ENCODE results near the gene SMOC1. TPM values are rescaled to one million over a fixed set of nuclear protein-coding genes. Genes with fewer than 3 reads are reported as not detected.

Gene SMOC1
- total and polyA plus RNA-seq, 7 donors: 0.27 to 1.3 (median 0.74) TPM; not detected in 3

DNA sequence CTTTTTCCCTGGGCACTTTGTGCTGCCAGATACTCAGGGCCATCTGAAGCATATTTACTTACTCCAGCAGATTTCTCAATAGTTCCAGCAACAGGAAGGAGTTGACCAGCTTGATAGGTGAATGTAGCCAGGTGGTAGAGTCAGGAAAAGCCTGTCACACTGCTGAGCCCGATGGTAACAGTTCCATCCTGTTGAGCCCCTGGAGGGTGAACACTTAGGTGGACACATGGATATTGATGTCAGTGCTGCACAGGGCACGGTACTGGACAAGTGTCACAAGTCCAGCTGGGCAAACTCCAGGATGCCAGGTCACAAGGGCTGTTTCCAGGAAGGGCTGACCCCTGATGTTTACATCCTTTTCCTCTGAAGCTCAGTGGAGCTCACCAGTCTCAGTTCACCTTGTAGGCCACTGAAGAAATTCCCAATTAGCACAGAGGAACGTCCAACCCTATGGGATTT is 2.3 kb upstream of the SMOC1 start:
- H3K4me3 ChIP-seq: no peak overlapping the region
- H3K27ac ChIP-seq: no peak overlapping the region
- H3K4me1 ChIP-seq: peaks cover 0 to 10% (median 3%) of the 10 kb centered on the region in 4 donors
- H3K27me3 ChIP-seq: peaks cover 6 to 40% (median 19%) of the 10 kb centered on the region in 3 donors
- no peak for TF ChIP-seq EP300 (IDR thresholded peaks at IDR 0.05)
- TF ChIP-seq POLR2A (IDR thresholded peaks at IDR 0.05): no peak
- TF ChIP-seq POLR2AphosphoS5 (IDR thresholded peaks at IDR 0.05): no peak
- TF ChIP-seq, protein P1, sequence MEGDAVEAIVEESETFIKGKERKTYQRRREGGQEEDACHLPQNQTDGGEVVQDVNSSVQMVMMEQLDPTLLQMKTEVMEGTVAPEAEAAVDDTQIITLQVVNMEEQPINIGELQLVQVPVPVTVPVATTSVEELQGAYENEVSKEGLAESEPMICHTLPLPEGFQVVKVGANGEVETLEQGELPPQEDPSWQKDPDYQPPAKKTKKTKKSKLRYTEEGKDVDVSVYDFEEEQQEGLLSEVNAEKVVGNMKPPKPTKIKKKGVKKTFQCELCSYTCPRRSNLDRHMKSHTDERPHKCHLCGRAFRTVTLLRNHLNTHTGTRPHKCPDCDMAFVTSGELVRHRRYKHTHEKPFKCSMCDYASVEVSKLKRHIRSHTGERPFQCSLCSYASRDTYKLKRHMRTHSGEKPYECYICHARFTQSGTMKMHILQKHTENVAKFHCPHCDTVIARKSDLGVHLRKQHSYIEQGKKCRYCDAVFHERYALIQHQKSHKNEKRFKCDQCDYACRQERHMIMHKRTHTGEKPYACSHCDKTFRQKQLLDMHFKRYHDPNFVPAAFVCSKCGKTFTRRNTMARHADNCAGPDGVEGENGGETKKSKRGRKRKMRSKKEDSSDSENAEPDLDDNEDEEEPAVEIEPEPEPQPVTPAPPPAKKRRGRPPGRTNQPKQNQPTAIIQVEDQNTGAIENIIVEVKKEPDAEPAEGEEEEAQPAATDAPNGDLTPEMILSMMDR (IDR thresholded peaks at IDR 0.05): no peak
- H3K9me3 ChIP-seq: no peaks in the 10 kb centered on the region
- WGBS, 2 donors: 50 to 58% methylated on average over 3 of the region's 3 CpGs
- intact Hi-C loops (cut with DNase I): no loop called here
- H3K36me3 ChIP-seq: no peaks in the 10 kb centered on the region
- no peak for DNase-seq

DNA sequence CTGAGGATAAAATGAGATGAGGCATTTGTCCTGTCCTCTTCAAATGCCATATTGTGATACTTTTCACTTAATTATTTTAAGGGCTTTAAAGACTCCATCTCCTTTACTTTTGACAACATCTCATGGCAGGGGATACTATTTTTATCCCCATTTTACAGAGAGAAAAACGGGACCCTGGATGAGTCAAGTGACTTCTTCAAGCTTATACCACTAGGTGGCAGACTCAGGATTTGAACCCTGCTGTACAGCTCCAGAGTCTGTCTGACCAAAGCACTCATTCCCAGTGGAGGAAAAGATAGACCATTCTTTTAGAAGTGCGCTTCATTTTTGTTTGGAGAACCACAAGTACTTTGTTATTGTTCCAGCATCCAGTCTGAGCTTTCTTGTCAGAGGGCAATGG is 1.7 kb upstream of the SMOC1 start:
- Histone ChIP-seq H3K36me3 (no peaks in the 10 kb centered on the region), H3K9me3 (no peaks in the 10 kb centered on the region), H3K4me1 (peaks cover 0 to 10% (median 3%) of the 10 kb centered on the region in 4 donors), H3K27ac (no peak overlapping the region), H3K4me3 (no peak overlapping the region), H3K27me3 (peaks cover 6 to 44% (median 19%) of the 10 kb centered on the region in 3 donors)
- TF ChIP-seq EP300 (IDR thresholded peaks at IDR 0.05) (no peak), POLR2AphosphoS5 (IDR thresholded peaks at IDR 0.05) (no peak), POLR2A (IDR thresholded peaks at IDR 0.05) (no peak)
- TF ChIP-seq, protein P1 (IDR thresholded peaks at IDR 0.05): no peak
- 28 to 35% methylated on average over 2 of the region's 2 CpGs for WGBS, 2 donors
- no peak for DNase-seq
- intact Hi-C loops (cut with DNase I): no loop called here

DNA sequence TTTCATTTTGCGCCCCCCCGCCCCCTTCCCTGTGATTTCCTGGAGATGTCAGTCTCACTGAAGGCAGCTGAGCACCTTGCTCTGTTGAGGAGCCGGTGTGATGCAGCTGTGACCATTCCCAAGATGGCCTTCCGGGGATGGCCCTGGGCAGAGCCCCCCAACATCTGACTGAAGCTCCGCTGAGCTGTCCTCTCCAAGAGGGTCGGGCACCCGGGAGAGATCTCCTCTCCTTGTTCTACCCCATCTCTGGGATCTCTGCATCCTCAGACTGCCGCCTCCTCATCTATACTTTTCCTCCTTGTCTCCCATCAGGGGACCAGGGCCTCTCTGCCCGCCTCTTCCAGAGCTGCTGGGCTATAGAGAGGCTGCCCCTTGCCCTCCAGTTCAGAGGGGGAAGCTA is 965 bp upstream of the SMOC1 start:
- Histone ChIP-seq H3K27me3 (peaks cover 6 to 44% (median 24%) of the 10 kb centered on the region in 3 donors), H3K4me1 (peaks cover 0 to 10% (median 3%) of the 10 kb centered on the region in 4 donors), H3K4me3 (no peak overlapping the region), H3K27ac (no peak overlapping the region), H3K9me3 (no peaks in the 10 kb centered on the region), H3K36me3 (no peaks in the 10 kb centered on the region)
- TF ChIP-seq, protein P1 (IDR thresholded peaks at IDR 0.05): no peak
- TF ChIP-seq EP300 (IDR thresholded peaks at IDR 0.05) (no peak), POLR2AphosphoS5 (IDR thresholded peaks at IDR 0.05) (no peak), POLR2A (IDR thresholded peaks at IDR 0.05) (no peak)
- intact Hi-C loops (cut with DNase I): no loop called here
- DNase-seq: no peak
- 82 to 86% methylated on average over 9 of the region's 9 CpGs for WGBS, 2 donors

DNA sequence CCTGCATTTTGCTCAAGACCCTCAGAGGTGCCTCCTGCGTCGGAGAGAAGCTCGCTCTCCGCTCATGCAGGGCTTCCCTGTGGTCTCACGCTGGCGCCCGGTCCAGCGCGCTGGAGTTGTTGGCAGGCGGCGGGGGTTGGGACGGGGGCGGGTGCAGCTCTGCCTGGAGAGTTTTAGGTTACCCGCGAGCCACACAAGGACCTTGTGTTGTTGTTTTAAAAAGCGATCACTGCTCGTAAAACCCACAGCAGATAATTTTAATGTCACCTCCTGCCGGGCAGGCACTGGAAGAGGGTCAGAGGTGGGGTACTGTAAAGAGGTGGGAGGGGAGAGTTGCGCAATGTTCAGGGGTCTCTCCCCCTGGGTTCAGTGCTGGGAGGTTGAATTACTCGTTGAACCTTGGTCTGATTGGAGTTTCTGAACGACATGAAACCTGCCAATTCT is 850 bp downstream of the SMOC1 start:
- WGBS, 2 donors: 4 to 6% methylated on average over 21 of the region's 21 CpGs
- Histone ChIP-seq H3K27ac (no peak overlapping the region), H3K9me3 (no peaks in the 10 kb centered on the region), H3K27me3 (peaks cover 6 to 44% (median 26%) of the 10 kb centered on the region in 3 donors), H3K4me1 (peaks cover 0 to 10% (median 3%) of the 10 kb centered on the region in 4 donors), H3K4me3 (no peak overlapping the region), H3K36me3 (no peaks in the 10 kb centered on the region)
- intact Hi-C loops (cut with DNase I): no loop called here
- no peak for DNase-seq
- TF ChIP-seq POLR2A (IDR thresholded peaks at IDR 0.05): no peak
- TF ChIP-seq, protein P1 (IDR thresholded peaks at IDR 0.05): no peak

DNA sequence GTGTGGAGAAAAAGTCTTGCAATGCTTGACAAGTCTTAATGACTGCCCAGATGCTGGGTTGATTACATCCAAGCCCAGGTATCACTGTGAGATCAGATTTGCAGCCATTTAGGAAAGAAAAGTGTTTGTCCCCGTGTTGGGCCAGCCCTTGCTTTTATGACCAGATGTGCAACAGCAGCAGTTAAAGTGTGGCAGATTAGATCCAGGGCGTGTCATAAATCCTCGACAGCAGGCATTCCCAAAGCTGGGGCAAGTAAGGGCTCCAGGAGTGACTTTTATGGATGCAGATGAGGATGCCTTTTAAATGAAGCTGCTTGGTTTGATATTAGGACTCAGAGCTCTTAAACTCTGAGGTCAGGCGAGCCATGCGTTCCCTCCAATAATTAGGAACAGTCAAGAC is 1.7 kb downstream of the SMOC1 start:
- intact Hi-C loops (cut with DNase I): no loop called here
- Histone ChIP-seq H3K4me1 (peaks cover 0 to 10% (median 3%) of the 10 kb centered on the region in 4 donors), H3K4me3 (no peak overlapping the region), H3K27me3 (peaks cover 6 to 44% (median 26%) of the 10 kb centered on the region in 3 donors), H3K9me3 (no peaks in the 10 kb centered on the region), H3K36me3 (no peaks in the 10 kb centered on the region), H3K27ac (no peak overlapping the region)
- 21 to 46% methylated on average over 5 of the region's 5 CpGs for WGBS, 2 donors
- TF ChIP-seq POLR2AphosphoS5 (IDR thresholded peaks at IDR 0.05) (no peak), EP300 (IDR thresholded peaks at IDR 0.05) (no peak), POLR2A (IDR thresholded peaks at IDR 0.05) (no peak)
- TF ChIP-seq, protein P1 (IDR thresholded peaks at IDR 0.05): no peak
- DNase-seq: no peak

Data from sigmoid colon (tissue), 7 donors.